ENCODE data around the gene ZNF543.

- TF ChIP-seq, protein P1, sequence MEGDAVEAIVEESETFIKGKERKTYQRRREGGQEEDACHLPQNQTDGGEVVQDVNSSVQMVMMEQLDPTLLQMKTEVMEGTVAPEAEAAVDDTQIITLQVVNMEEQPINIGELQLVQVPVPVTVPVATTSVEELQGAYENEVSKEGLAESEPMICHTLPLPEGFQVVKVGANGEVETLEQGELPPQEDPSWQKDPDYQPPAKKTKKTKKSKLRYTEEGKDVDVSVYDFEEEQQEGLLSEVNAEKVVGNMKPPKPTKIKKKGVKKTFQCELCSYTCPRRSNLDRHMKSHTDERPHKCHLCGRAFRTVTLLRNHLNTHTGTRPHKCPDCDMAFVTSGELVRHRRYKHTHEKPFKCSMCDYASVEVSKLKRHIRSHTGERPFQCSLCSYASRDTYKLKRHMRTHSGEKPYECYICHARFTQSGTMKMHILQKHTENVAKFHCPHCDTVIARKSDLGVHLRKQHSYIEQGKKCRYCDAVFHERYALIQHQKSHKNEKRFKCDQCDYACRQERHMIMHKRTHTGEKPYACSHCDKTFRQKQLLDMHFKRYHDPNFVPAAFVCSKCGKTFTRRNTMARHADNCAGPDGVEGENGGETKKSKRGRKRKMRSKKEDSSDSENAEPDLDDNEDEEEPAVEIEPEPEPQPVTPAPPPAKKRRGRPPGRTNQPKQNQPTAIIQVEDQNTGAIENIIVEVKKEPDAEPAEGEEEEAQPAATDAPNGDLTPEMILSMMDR (IDR thresholded peaks at IDR 0.05) = no peak
- TF ChIP-seq POLR2A (IDR thresholded peaks at IDR 0.05) = no peak
These were observed 27.9 kb downstream of the ZNF543 start for GRCh38 chr19:57348136-57348535.
